Measurements from ENCODE around the gene HAAO.

- TF ChIP-seq CTCF (IDR thresholded peaks at IDR 0.05), result no peak
- no peak for TF ChIP-seq EP300 (IDR thresholded peaks at IDR 0.05)
- no peak for TF ChIP-seq POLR2A (IDR thresholded peaks at IDR 0.05)
These were observed 30.2 kb downstream of the HAAO start for GRCh38 chr2:42762155-42762554.

Measured in ovary (tissue), 3 donors.